PC-3 (cell line): ENCODE results near the gene REV1.

Experiments used
- EZH2 ChIP-seq: fragments of 300-600 bp; sonication (generic); IDR thresholded peaks from one replicate; pipeline ENCODE4 v1.6.1; 2017; ENCODE audit warnings: antibody characterized with exemption, mild to moderate bottlenecking, low read length; ENCODE audit not compliant: unreplicated experiment
- TF ChIP-seq, protein P1 (sequence below): fragments of 300-600 bp; sonication (generic); conservative IDR thresholded peaks from 2 replicates; pipeline ENCODE4 v1.5.1; 2017; ENCODE audit warnings: antibody characterized with exemption, low read depth, mild to moderate bottlenecking, low read length

DNA sequence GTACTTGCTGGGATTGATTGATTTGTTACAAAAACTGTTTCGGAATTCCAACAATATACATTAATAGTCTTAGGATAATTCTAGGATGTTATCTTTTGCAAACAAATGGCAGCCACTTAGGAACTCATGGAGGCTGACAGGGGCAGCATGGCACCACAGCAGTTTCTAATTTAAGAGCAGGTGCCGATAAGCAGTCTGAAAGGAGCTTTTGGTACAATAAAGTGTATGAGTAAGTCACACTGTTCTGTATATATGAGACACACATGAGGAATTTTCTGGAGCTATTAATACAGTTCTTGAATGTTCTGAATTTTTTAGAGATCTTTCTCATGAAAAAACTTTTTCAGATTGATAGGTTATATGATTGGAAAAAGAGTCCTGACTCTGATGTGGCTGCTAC, 100.4 kb downstream of the REV1 start:
- TF ChIP-seq, protein P1, sequence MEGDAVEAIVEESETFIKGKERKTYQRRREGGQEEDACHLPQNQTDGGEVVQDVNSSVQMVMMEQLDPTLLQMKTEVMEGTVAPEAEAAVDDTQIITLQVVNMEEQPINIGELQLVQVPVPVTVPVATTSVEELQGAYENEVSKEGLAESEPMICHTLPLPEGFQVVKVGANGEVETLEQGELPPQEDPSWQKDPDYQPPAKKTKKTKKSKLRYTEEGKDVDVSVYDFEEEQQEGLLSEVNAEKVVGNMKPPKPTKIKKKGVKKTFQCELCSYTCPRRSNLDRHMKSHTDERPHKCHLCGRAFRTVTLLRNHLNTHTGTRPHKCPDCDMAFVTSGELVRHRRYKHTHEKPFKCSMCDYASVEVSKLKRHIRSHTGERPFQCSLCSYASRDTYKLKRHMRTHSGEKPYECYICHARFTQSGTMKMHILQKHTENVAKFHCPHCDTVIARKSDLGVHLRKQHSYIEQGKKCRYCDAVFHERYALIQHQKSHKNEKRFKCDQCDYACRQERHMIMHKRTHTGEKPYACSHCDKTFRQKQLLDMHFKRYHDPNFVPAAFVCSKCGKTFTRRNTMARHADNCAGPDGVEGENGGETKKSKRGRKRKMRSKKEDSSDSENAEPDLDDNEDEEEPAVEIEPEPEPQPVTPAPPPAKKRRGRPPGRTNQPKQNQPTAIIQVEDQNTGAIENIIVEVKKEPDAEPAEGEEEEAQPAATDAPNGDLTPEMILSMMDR: no peak
- TF ChIP-seq EZH2: no peak
